Neural cell (in vitro differentiated cells): ENCODE results near the gene PPM1L. TPM values are rescaled to one million over a fixed set of nuclear protein-coding genes. Genes with fewer than 3 reads are reported as not detected.

Source experiments
- H2AFZ ChIP-seq: fragments of 200-600, 300-800 bp; sonication (generic), shearing (Covaris generic); 2 replicates; pipeline ENCODE4 v1.6.0; 2014; ENCODE audit warnings: low read depth, mild to moderate bottlenecking, antibody characterized with exemption, low read length, moderate library complexity
- H3F3A ChIP-seq: fragments of 200-600 bp; shearing (Covaris generic); 2 replicates; pipeline ENCODE4 v1.6.1; 2016; ENCODE audit warnings: mild to moderate bottlenecking, moderate library complexity, mixed read lengths, antibody characterized with exemption, low read length; ENCODE audit not compliant: insufficient read depth, poor library complexity, severe bottlenecking
- H3K27ac ChIP-seq: fragments of 200-600, 300-800 bp; sonication (generic), shearing (Covaris generic); 2 replicates; pipeline ENCODE4 v1.5.1; 2014; ENCODE audit warnings: mild to moderate bottlenecking, low read length, moderate library complexity
- H3K27me3 ChIP-seq: fragments of 300-800, 200-600 bp; sonication (generic), shearing (Covaris generic); 2 replicates; pipeline ENCODE4 v1.6.0; 2014; ENCODE audit warnings: mild to moderate bottlenecking, low read depth, low read length, moderate library complexity; ENCODE audit not compliant: insufficient read depth
- H3K36me3 ChIP-seq: fragments of 300-800, 200-600 bp; sonication (generic), shearing (Covaris generic); 2 replicates; pipeline ENCODE4 v1.5.1; 2014; ENCODE audit warnings: mild to moderate bottlenecking, antibody characterized with exemption, low read length, moderate library complexity; ENCODE audit not compliant: insufficient read depth
- H3K4me2 ChIP-seq: fragments of 300-800, 200-600 bp; sonication (generic), shearing (Covaris generic); 2 replicates; pipeline ENCODE4 v1.6.0; 2014; ENCODE audit warnings: mild to moderate bottlenecking, low read length
- H3K4me3 ChIP-seq: fragments of 300-800, 200-600 bp; sonication (generic), shearing (Covaris generic); 2 replicates; pipeline ENCODE4 v1.5.1; 2014; ENCODE audit warnings: mild to moderate bottlenecking, low read length, moderate library complexity
- H3K79me2 ChIP-seq: fragments of 200-600 bp; shearing (Covaris generic); replicated peaks from 2 replicates; pipeline ENCODE4 v1.6.0; 2014; ENCODE audit warnings: mild to moderate bottlenecking, low read length, moderate library complexity; ENCODE audit not compliant: insufficient read depth
- H3K9ac ChIP-seq: fragments of 300-800, 200-600 bp; sonication (generic), shearing (Covaris generic); 2 replicates; pipeline ENCODE4 v1.6.1; 2016; ENCODE audit warnings: mild to moderate bottlenecking, low read length, mixed read lengths
- H3K9me2 ChIP-seq: fragments of 200-600 bp; shearing (Covaris generic); 2 replicates; pipeline ENCODE4 v1.6.1; 2016; ENCODE audit warnings: mild to moderate bottlenecking, low read length, mixed read lengths; ENCODE audit not compliant: insufficient read depth
- H3K9me3 ChIP-seq: fragments of 200-600, 300-800 bp; sonication (generic), shearing (Covaris generic); 2 replicates; pipeline ENCODE4 v1.6.1; 2016; ENCODE audit warnings: mild to moderate bottlenecking, mixed run types, low read length, moderate library complexity, mixed read lengths
- H4K20me1 ChIP-seq: fragments of 200-600 bp; shearing (Covaris generic); 2 replicates; pipeline ENCODE4 v1.6.1; 2016; ENCODE audit warnings: mild to moderate bottlenecking, mixed run types; ENCODE audit not compliant: insufficient read depth
- CTCF ChIP-seq: fragments of 450-650 bp; IDR thresholded peaks from 2 replicates; pipeline ENCODE4 v1.5.1; 2014; ENCODE audit warnings: antibody characterized with exemption, mild to moderate bottlenecking, moderate library complexity; ENCODE audit not compliant: poor library complexity, severe bottlenecking
- EP300 ChIP-seq: fragments of 450-650 bp; conservative IDR thresholded peaks from 2 replicates; pipeline ENCODE4 v1.6.1; 2014; ENCODE audit warnings: antibody characterized with exemption, mild to moderate bottlenecking, moderate library complexity; ENCODE audit not compliant: poor library complexity, severe bottlenecking
- EZH2 ChIP-seq: fragments of 200-600, 300-800 bp; shearing (Covaris generic), sonication (generic); IDR thresholded peaks from 2 replicates; pipeline ENCODE4 v1.6.1; 2014; ENCODE audit warnings: antibody characterized with exemption, low read length, borderline replicate concordance, mild to moderate bottlenecking; ENCODE audit not compliant: insufficient read depth, poor library complexity, severe bottlenecking
- MXI1 ChIP-seq: fragments of 450-650 bp; conservative IDR thresholded peaks from 2 replicates; pipeline ENCODE4 v1.6.1; 2014; ENCODE audit warnings: antibody characterized with exemption, mild to moderate bottlenecking; ENCODE audit not compliant: poor library complexity, severe bottlenecking
- POLR2AphosphoS5 ChIP-seq: IDR thresholded peaks from 2 replicates; pipeline ENCODE4 v1.6.1; 2012
- RAD21 ChIP-seq: fragments of 450-650 bp; conservative IDR thresholded peaks from 2 replicates; pipeline ENCODE4 v1.6.1; 2014; ENCODE audit warnings: antibody characterized with exemption, mild to moderate bottlenecking, moderate library complexity
- REST ChIP-seq: IDR thresholded peaks from 2 replicates; pipeline ENCODE4 v1.6.1; 2012; ENCODE audit warnings: borderline replicate concordance
- SMC3 ChIP-seq: fragments of 450-650 bp; conservative IDR thresholded peaks from 2 replicates; pipeline ENCODE4 v1.6.1; 2014; ENCODE audit warnings: antibody characterized with exemption, mild to moderate bottlenecking, moderate library complexity; ENCODE audit not compliant: poor library complexity
- TAF1 ChIP-seq: IDR thresholded peaks from 2 replicates; pipeline ENCODE4 v1.6.1; 2012; ENCODE audit warnings: low read depth
- polyA plus RNA-seq: library from polyadenylated mRNA; depleted of rRNA; stranded (reverse); fragments of >200 nt; gene quantifications from 2 replicates; pipeline ENCODE4 v1.2.3, GENCODE V29; 2014

The PPM1L gene
- polyA plus RNA-seq, 1 donor from 2014 or later = 24.9 TPM

DNA sequence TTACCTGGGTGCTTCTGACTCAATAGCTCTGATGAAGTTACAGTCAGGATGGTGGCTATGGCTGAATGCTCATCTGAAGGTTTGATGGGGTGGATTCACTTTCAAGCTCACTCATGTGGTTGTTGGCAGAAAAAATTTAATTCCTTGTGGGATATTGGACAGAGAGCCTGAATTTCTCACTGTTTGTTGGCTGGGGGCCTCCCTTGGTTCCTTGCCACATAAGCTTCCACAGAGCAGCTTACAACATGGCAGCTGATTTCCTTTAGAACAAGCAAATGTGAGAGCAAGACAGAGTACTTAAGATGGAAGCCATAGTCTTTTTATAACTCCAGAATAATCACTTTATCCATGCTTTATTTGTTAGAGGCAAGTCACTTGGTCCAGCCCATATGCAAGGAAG is 150.6 kb downstream of the PPM1L start:
- no peak overlapping the region for H2AFZ ChIP-seq
- H3K4me3 ChIP-seq = no peak overlapping the region
- H3F3A ChIP-seq = no peaks in the 10 kb centered on the region
- H4K20me1 ChIP-seq = no peaks in the 10 kb centered on the region
- no peaks in the 10 kb centered on the region for H3K36me3 ChIP-seq
- no peaks in the 10 kb centered on the region for H3K27me3 ChIP-seq
- H3K27ac ChIP-seq = no peak overlapping the region
- no peak for TF ChIP-seq CTCF
- TF ChIP-seq SMC3 = no peak
- TF ChIP-seq RAD21 = no peak
- no peak for TF ChIP-seq EP300
- no peak for TF ChIP-seq TAF1
- TF ChIP-seq REST = no peak
- TF ChIP-seq POLR2AphosphoS5 = no peak
- no peak for TF ChIP-seq EZH2
- H3K79me2 ChIP-seq = no peaks in the 10 kb centered on the region
- no peak overlapping the region for H3K9ac ChIP-seq
- no peak overlapping the region for H3K4me2 ChIP-seq
- H3K9me2 ChIP-seq = no peaks in the 10 kb centered on the region
- H3K9me3 ChIP-seq = no peaks in the 10 kb centered on the region

DNA sequence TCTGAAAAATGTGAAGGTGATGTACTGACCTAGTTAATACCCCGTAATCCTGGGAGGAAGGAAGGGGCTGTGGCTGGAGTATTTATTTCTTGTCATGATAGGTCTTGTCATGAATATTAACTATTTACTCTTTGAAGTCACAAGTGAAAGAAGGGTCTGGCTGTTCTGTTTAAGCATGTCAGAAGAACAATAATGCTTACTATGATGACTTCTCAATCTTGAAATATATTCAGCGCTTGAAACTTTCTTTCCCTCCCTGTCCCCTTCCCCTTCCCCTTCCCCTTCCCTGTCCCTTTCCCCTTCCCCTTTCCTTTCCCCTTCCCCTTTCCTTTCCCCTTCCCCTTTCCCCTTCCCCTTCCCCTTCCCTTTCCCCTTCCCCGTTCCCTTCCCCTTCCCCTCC is 153.9 kb downstream of the PPM1L start:
- no peaks in the 10 kb centered on the region for H3K9me3 ChIP-seq
- H3K4me2 ChIP-seq = no peak overlapping the region
- no peaks in the 10 kb centered on the region for H3F3A ChIP-seq
- no peaks in the 10 kb centered on the region for H4K20me1 ChIP-seq
- H3K27ac ChIP-seq = no peak overlapping the region
- no peaks in the 10 kb centered on the region for H3K36me3 ChIP-seq
- H2AFZ ChIP-seq = no peak overlapping the region
- TF ChIP-seq CTCF = no peak
- TF ChIP-seq EP300 = no peak
- TF ChIP-seq RAD21 = no peak
- TF ChIP-seq TAF1 = no peak
- TF ChIP-seq REST = no peak
- no peak for TF ChIP-seq SMC3
- TF ChIP-seq EZH2 = no peak
- TF ChIP-seq MXI1 = no peak
- no peak for TF ChIP-seq POLR2AphosphoS5
- no peak overlapping the region for H3K9ac ChIP-seq
- H3K27me3 ChIP-seq = no peaks in the 10 kb centered on the region
- no peaks in the 10 kb centered on the region for H3K79me2 ChIP-seq
- H3K4me3 ChIP-seq = no peak overlapping the region
- no peaks in the 10 kb centered on the region for H3K9me2 ChIP-seq
